ENCODE measurements around the gene TRNP1. TPM values are rescaled to one million over a fixed set of nuclear protein-coding genes. Genes with fewer than 3 reads are reported as not detected.

Gene TRNP1
- total and polyA plus RNA-seq, 10 of the 15 experiments (the other 5 are each of a cell fraction or from before 2014, with no cell fraction given) = 0.13 TPM; not detected in 9

DNA sequence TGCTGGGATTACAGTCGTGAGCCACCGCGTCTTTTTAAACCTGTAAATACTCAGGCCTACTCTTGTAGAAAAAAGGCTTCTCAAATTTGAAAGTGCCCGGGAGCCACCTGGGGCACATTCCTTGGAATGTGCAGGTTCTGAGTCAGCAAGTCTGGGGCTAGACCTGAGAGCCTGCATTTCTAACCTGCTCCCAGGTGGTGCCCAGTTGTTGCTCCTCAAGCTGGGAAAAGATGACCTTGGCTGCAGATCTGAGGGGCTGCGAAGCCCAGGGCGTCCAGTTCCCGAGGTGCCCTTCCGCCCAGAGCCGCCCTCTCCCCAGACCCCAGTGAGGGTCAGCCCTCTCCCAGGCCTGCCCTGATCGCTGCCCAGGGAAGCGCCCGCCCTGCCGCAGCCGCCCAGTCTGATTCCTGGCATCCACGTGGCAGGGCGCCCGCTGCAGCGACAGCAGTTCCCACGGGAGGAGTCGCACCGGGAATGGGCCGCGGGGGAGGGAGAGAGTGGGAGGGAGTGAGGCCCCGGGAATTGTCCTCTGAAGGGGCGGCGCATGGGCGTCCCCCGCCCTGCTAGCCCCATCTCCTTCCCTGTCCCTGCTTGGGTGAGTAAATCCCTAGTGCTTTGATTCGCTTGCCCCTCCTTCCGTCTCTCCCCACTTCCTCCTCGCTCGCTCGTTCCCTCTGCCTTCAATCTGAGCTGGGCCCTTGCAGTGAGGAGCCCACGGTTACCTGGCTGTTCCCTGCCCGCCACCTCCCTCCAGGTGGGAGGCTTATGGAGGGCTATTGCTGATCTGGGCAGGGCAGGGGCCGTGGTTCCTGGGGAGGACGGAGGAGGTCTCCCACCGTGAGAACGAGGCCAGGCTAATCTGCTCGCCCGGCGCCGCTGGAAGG is 38.0 kb downstream of the TRNP1 start (continued):
- TF ChIP-seq, protein P1, sequence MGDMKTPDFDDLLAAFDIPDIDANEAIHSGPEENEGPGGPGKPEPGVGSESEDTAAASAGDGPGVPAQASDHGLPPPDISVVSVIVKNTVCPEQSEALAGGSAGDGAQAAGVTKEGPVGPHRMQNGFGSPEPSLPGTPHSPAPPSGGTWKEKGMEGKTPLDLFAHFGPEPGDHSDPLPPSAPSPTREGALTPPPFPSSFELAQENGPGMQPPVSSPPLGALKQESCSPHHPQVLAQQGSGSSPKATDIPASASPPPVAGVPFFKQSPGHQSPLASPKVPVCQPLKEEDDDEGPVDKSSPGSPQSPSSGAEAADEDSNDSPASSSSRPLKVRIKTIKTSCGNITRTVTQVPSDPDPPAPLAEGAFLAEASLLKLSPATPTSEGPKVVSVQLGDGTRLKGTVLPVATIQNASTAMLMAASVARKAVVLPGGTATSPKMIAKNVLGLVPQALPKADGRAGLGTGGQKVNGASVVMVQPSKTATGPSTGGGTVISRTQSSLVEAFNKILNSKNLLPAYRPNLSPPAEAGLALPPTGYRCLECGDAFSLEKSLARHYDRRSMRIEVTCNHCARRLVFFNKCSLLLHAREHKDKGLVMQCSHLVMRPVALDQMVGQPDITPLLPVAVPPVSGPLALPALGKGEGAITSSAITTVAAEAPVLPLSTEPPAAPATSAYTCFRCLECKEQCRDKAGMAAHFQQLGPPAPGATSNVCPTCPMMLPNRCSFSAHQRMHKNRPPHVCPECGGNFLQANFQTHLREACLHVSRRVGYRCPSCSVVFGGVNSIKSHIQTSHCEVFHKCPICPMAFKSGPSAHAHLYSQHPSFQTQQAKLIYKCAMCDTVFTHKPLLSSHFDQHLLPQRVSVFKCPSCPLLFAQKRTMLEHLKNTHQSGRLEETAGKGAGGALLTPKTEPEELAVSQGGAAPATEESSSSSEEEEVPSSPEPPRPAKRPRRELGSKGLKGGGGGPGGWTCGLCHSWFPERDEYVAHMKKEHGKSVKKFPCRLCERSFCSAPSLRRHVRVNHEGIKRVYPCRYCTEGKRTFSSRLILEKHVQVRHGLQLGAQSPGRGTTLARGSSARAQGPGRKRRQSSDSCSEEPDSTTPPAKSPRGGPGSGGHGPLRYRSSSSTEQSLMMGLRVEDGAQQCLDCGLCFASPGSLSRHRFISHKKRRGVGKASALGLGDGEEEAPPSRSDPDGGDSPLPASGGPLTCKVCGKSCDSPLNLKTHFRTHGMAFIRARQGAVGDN (IDR thresholded peaks at IDR 0.05) = no peak
- TF ChIP-seq GATAD2B (conservative IDR thresholded peaks at IDR 0.05; ENCODE audit: low read depth) = no peak
- no peak for TF ChIP-seq SPI1 (IDR thresholded peaks at IDR 0.05; ENCODE audit: borderline replicate concordance, insufficient read depth, low read depth, low read length)
- TF ChIP-seq PAX5 (IDR thresholded peaks at IDR 0.05; ENCODE audit: borderline replicate concordance, low read depth, low read length) = no peak
- no peak for TF ChIP-seq ZNF24 (IDR thresholded peaks at IDR 0.05)
- no peak for TF ChIP-seq FOS (IDR thresholded peaks at IDR 0.05; ENCODE audit: borderline replicate concordance, extremely low read depth, insufficient read length)

DNA sequence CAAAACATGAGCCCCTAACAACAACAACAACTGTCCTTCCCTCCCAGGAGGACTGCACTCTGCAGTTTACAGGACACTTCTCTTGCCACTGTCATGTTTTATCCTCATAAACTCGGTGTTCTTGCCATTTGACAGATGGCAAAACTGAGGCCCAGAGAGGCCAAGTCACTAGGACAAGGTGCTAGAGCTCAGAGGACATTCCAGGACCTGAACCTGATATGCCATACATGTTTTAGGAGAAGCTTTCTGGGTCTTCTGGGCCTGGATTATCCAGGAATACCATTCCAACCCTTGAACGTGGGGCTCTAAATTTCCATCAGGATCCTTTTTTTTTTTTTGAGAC is 38.6 kb downstream of the TRNP1 start:
- FAIRE-seq = no peak
- no peak overlapping the region for H3K4me2 ChIP-seq (ENCODE audit: control insufficient read depth, insufficient read depth)
- CTCF ChIA-PET = interaction anchor here (4.6 kb wide), 1 partner anchor 13 kb away, joined by 44 read pairs; no protein-coding TSS in a partner anchor

More for the DNA sequence above, 38.6 kb downstream of the TRNP1 start:
- no peak for TF ChIP-seq TCF7 (IDR thresholded peaks at IDR 0.05; ENCODE audit: borderline replicate concordance)
- TF ChIP-seq SREBF1 (IDR thresholded peaks at IDR 0.05; ENCODE audit: low read length) = no peak
- TF ChIP-seq YY1 (IDR thresholded peaks at IDR 0.05; ENCODE audit: low read depth, low read length) = no peak
- no peak for TF ChIP-seq CHD4 (IDR thresholded peaks at IDR 0.05)
- no peak for TF ChIP-seq MXI1 (IDR thresholded peaks at IDR 0.05; ENCODE audit: low read depth, low read length)
- no peak for TF ChIP-seq SIN3A (IDR thresholded peaks at IDR 0.05; ENCODE audit: low read depth, low read length)
- TF ChIP-seq, protein P2, sequence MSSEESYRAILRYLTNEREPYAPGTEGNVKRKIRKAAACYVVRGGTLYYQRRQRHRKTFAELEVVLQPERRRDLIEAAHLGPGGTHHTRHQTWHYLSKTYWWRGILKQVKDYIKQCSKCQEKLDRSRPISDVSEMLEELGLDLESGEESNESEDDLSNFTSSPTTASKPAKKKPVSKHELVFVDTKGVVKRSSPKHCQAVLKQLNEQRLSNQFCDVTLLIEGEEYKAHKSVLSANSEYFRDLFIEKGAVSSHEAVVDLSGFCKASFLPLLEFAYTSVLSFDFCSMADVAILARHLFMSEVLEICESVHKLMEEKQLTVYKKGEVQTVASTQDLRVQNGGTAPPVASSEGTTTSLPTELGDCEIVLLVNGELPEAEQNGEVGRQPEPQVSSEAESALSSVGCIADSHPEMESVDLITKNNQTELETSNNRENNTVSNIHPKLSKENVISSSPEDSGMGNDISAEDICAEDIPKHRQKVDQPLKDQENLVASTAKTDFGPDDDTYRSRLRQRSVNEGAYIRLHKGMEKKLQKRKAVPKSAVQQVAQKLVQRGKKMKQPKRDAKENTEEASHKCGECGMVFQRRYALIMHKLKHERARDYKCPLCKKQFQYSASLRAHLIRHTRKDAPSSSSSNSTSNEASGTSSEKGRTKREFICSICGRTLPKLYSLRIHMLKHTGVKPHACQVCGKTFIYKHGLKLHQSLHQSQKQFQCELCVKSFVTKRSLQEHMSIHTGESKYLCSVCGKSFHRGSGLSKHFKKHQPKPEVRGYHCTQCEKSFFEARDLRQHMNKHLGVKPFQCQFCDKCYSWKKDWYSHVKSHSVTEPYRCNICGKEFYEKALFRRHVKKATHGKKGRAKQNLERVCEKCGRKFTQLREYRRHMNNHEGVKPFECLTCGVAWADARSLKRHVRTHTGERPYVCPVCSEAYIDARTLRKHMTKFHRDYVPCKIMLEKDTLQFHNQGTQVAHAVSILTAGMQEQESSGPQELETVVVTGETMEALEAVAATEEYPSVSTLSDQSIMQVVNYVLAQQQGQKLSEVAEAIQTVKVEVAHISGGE (CRISPR knock-in tag; IDR thresholded peaks at IDR 0.05) = no peak
- no peak for TF ChIP-seq ZNF274 (IDR thresholded peaks at IDR 0.05; ENCODE audit: insufficient read depth, insufficient read length)
- TF ChIP-seq ZNF217 (IDR thresholded peaks at IDR 0.05) = no peak
- no peak for TF ChIP-seq HDAC6 (IDR thresholded peaks at IDR 0.05; ENCODE audit: unreplicated experiment)
- no peak for TF ChIP-seq CHD1 (IDR thresholded peaks at IDR 0.05; ENCODE audit: low read depth, low read length)
- RAD21 ChIA-PET (ENCODE audit: unreplicated experiment) = no interaction called here
- Histone ChIP-seq H3K27me3 (replicated peaks in 1 of 2; ENCODE audit: control insufficient read depth in 2 of 2, insufficient read depth in 2 of 2, low read length in 1 of 2) (no peaks in the 10 kb centered on the region), H3K9ac (ENCODE audit: control insufficient read depth, insufficient read depth, low read length) (no peak overlapping the region), H4K20me1 (ENCODE audit: control insufficient read depth, insufficient read depth) (no peaks in the 10 kb centered on the region), H2AFZ (ENCODE audit: control insufficient read depth, low read depth, low read length) (no peak overlapping the region), H3K4me1 (ENCODE audit: control insufficient read depth, insufficient read depth, low read length) (no peaks in the 10 kb centered on the region), H3K9me3 (replicated peaks; ENCODE audit: control insufficient read depth, insufficient read depth, low read length) (no peaks in the 10 kb centered on the region), H3K36me3 (ENCODE audit: control insufficient read depth in 2 of 2, insufficient read depth in 2 of 2, low read length in 1 of 2) (no peaks in the 10 kb centered on the region), H3K27ac (ENCODE audit: control insufficient read depth, insufficient read depth) (no peak overlapping the region), H3K79me2 (ENCODE audit: control insufficient read depth, insufficient read depth, low read length) (no peaks in the 10 kb centered on the region), H3K4me3 (no peak overlapping the region)
- no peak for ATAC-seq
- POLR2A ChIA-PET = no interaction called here
- no TSS peak for BruUV-seq (replicated peaks)
- 24% methylated on average over 2 of the region's 2 CpGs for WGBS (ENCODE audit: insufficient coverage, insufficient replicate concordance, low lambda C conversion rate, missing lambda C conversion rate)
- intact Hi-C loops (cut with micrococcal nuclease; ENCODE audit: unreplicated experiment) (no loop called here), in situ Hi-C loops (cut with MboI) (no loop called here)
- SMC1A ChIA-PET (ENCODE audit: uncharacterized antibody, unreplicated experiment) = no interaction called here
- DNase-seq (ENCODE audit: low read depth, low spot score) = no peak

Measured in GM12878 (cell line).